ENCODE data around the gene OSGIN1. TPM values are rescaled to one million over a fixed set of nuclear protein-coding genes. Genes with fewer than 3 reads are reported as not detected.

OSGIN1 gene
- total RNA-seq, 1 donor from 2014 or later: not detected

GRCh38 chr16:83989300-83989699 lies 36.3 kb downstream of the OSGIN1 start:
- Mint-ChIP-seq H3K36me3 (ENCODE audit: unreplicated experiment) (peaks cover 4% of the 10 kb centered on the region), H3K27ac (ENCODE audit: unreplicated experiment) (no peak overlapping the region), H3K4me1 (ENCODE audit: low read depth, unreplicated experiment) (peaks cover 4% of the 10 kb centered on the region), H3K9me3 (ENCODE audit: unreplicated experiment) (peaks cover 9% of the 10 kb centered on the region), H3K27me3 (ENCODE audit: unreplicated experiment) (peaks cover 2% of the 10 kb centered on the region), H3K4me3 (ENCODE audit: unreplicated experiment) (no peak overlapping the region)
- DNase-seq: no peak
- TF ChIP-seq CTCF (IDR thresholded peaks at IDR 0.05; ENCODE audit: partially characterized antibody, unreplicated experiment): no peak

GRCh38 chr16:83990492-83990891 lies 37.5 kb downstream of the OSGIN1 start:
- no peak overlapping the region for H3K4me3 Mint-ChIP-seq (ENCODE audit: unreplicated experiment)
- peaks cover 9% of the 10 kb centered on the region for H3K9me3 Mint-ChIP-seq (ENCODE audit: unreplicated experiment)
- peaks cover 9% of the 10 kb centered on the region for H3K4me1 Mint-ChIP-seq (ENCODE audit: low read depth, unreplicated experiment)
- no peak overlapping the region for H3K27ac Mint-ChIP-seq (ENCODE audit: unreplicated experiment)
- no peak for DNase-seq
- peaks cover 4% of the 10 kb centered on the region for H3K36me3 Mint-ChIP-seq (ENCODE audit: unreplicated experiment)
- no peak for TF ChIP-seq CTCF (IDR thresholded peaks at IDR 0.05; ENCODE audit: partially characterized antibody, unreplicated experiment)
- peaks cover 5% of the 10 kb centered on the region for H3K27me3 Mint-ChIP-seq (ENCODE audit: unreplicated experiment)

GRCh38 chr16:83992624-83993023 lies 39.6 kb downstream of the OSGIN1 start:
- peaks cover 10% of the 10 kb centered on the region for H3K4me1 Mint-ChIP-seq (ENCODE audit: low read depth, unreplicated experiment)
- TF ChIP-seq CTCF (IDR thresholded peaks at IDR 0.05; ENCODE audit: partially characterized antibody, unreplicated experiment): no peak
- peaks cover 5% of the 10 kb centered on the region for H3K27me3 Mint-ChIP-seq (ENCODE audit: unreplicated experiment)

GRCh38 chr16:83994087-83994486 lies 41.0 kb downstream of the OSGIN1 start:
- no peak overlapping the region for H3K27ac Mint-ChIP-seq (ENCODE audit: unreplicated experiment)
- TF ChIP-seq CTCF (IDR thresholded peaks at IDR 0.05; ENCODE audit: partially characterized antibody, unreplicated experiment): no peak

More at GRCh38 chr16:83992624-83993023, 39.6 kb downstream of the OSGIN1 start:
- no peak overlapping the region for H3K4me3 Mint-ChIP-seq (ENCODE audit: unreplicated experiment)
- H3K27ac Mint-ChIP-seq (ENCODE audit: unreplicated experiment): no peak overlapping the region
- peaks cover 10% of the 10 kb centered on the region for H3K9me3 Mint-ChIP-seq (ENCODE audit: unreplicated experiment)
- no peak for DNase-seq
- H3K36me3 Mint-ChIP-seq (ENCODE audit: unreplicated experiment): peaks cover 4% of the 10 kb centered on the region

GRCh38 chr16:83994703-83995102 lies 41.7 kb downstream of the OSGIN1 start:
- Mint-ChIP-seq H3K36me3 (ENCODE audit: unreplicated experiment) (peaks cover 4% of the 10 kb centered on the region), H3K4me1 (ENCODE audit: low read depth, unreplicated experiment) (peaks cover 7% of the 10 kb centered on the region), H3K4me3 (ENCODE audit: unreplicated experiment) (no peak overlapping the region), H3K9me3 (ENCODE audit: unreplicated experiment) (peaks cover 8% of the 10 kb centered on the region), H3K27me3 (ENCODE audit: unreplicated experiment) (peaks cover 7% of the 10 kb centered on the region), H3K27ac (ENCODE audit: unreplicated experiment) (no peak overlapping the region)
- no peak for DNase-seq
- no peak for TF ChIP-seq CTCF (IDR thresholded peaks at IDR 0.05; ENCODE audit: partially characterized antibody, unreplicated experiment)

More at GRCh38 chr16:83994087-83994486, 41.0 kb downstream of the OSGIN1 start:
- no peak for DNase-seq
- H3K4me1 Mint-ChIP-seq (ENCODE audit: low read depth, unreplicated experiment): peaks cover 7% of the 10 kb centered on the region
- peaks cover 7% of the 10 kb centered on the region for H3K27me3 Mint-ChIP-seq (ENCODE audit: unreplicated experiment)
- H3K9me3 Mint-ChIP-seq (ENCODE audit: unreplicated experiment): peaks cover 9% of the 10 kb centered on the region
- H3K4me3 Mint-ChIP-seq (ENCODE audit: unreplicated experiment): no peak overlapping the region
- H3K36me3 Mint-ChIP-seq (ENCODE audit: unreplicated experiment): peaks cover 4% of the 10 kb centered on the region

All from glutamatergic neuron (in vitro differentiated cells).